Activated naive CD8-positive, alpha-beta T cell treated with anti-CD3 and anti-CD28 coated beads, Interleukin-2, amount 50 U/mL, for 16 hours (primary cell): ENCODE measurements around the gene SFTPB.
A peak's percentile ranks its signal among the peaks of the same experiment; 100 is the strongest.

Experiments used
- DNase-seq: peaks from one replicate; pipeline ENCODE4 v3.0.0-alpha.2; 2020; ENCODE audit warnings: low read depth, low spot score

Gene SFTPB

DNA sequence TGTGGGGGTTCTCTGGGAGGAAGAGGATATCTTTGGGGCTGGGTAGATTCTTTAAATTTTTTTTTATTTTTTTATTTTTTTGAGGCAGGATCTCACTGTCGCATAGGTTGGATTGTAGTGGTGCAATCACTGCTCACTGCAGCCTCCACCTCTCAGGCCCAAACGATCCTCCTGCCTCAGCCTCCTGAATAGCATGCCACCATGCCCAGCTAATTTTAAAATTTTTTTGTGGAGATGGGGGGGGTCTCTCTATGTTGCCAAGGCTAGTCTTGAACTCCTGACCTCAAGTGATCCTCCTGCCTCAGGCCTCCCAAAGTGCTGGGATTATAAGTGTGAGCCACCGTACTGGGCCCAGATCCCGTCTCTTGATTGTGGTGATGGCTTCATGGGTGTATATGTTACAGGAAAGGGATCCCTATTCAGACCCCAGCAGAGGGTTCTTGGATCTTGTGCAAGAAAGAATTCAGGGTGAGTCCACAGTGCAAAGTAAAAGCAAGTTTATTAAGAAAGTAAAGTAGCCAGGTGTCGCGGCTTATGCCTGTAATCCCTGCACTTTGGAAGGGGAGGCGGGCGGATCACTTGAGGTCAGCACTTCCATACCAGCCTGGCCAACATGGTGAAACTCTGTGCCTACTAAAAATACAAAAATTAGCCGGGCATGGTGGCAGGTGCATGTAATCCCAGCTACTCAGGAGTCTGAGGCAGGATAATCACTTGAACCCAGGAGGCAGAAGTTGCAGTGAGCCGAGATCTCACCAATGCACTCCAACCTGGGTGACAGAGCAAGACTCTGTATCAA lies 54.1 kb downstream of the SFTPB start:
- DNase-seq, result no peak

DNA sequence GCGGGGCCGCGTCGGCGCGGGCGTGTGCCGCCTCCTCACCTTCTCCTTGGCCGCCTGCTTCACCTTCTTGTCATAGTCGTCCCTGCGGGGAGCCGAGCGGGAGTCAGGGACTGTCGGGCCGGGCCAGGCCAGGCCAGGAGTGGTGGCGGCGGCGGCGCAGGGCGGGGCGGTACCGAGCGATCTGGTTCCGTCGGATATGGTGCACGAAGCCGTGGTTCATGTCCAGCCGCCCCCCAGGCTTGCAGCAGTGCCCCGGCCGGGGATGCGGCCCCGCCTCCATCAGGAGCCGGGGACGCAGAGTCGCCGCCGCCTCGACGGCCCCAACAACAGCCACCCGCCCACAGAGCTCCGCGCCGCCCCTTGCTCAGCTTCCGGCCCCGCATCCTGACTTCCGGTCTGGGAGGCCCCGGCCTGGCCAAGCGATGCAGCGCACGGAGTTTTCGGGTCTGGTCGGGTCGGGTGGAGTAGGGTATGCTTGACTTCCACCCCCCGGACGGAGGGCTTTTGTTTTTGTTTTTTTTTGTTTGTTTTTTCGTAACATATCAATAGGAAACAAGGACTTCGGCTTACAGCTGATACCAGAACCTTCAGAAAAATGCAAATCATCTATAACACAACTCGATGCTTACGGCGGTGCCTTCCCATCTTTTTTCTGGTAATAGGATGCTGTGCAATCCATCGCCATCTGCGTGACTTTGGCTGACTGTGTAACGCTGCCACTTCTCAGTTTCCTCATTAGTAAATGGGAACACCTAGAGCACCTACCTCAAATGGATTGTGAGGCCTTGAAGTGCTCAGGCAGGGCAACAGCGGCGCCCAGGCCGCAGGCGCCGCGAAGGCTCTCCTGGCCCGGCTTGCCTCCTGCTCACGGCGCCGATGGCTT lies 56.1 kb downstream of the SFTPB start, which contains the start of gene C2orf68:
Gene C2orf68, minus strand, starts transcription at position 362 of the 883 bp plus-strand sequence. Its CDS starts 82 bp downstream, at position 280.
- peak; percentile 63 for DNase-seq

DNA sequence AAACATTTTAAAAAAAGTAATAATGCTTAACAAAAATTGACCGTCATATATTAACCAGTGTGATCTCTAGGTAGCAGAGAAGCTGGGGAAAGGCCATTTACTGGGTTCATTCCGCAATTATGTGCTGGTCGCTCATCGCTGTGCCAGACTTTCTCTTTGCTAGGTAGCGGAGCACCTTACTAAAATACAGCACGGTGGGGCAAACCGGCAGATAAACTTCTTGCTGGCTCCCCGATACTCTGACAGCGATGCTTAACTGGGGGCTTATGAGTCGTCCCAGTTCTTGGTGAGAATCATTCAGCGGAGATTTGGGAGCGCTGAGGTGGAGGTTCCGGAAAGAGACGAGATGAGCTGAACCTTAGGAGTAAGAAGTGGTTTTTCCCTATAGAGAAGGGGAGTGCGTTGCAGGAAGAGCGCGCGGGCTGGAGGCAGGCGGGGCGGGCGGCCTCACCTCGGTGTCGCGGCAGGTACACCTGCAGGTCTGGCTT lies 56.7 kb downstream of the SFTPB start:
- DNase-seq, result no peak
